Measurements from ENCODE around the gene PPP6R2.

DNA sequence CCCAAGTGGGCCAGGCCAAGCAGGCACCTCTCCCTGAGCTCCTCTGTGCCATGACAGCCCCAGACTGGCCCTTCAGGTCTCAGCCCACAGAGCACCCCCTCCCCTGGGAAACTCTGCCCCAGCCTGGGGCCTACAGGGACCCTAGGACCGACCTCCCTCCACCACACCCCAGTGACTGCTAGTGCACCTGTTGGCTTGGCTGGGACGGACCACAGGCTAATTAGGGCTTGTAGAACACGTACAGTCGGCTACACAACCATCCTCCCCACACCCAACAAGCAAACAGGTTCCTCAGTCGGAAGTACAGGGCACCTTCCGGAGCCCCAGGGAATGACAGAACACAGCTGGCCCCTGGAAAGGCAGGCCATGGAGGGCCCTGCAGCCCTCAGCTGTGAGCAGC lies 127.4 kb downstream of the PPP6R2 start:
- TF ChIP-seq, protein P1, sequence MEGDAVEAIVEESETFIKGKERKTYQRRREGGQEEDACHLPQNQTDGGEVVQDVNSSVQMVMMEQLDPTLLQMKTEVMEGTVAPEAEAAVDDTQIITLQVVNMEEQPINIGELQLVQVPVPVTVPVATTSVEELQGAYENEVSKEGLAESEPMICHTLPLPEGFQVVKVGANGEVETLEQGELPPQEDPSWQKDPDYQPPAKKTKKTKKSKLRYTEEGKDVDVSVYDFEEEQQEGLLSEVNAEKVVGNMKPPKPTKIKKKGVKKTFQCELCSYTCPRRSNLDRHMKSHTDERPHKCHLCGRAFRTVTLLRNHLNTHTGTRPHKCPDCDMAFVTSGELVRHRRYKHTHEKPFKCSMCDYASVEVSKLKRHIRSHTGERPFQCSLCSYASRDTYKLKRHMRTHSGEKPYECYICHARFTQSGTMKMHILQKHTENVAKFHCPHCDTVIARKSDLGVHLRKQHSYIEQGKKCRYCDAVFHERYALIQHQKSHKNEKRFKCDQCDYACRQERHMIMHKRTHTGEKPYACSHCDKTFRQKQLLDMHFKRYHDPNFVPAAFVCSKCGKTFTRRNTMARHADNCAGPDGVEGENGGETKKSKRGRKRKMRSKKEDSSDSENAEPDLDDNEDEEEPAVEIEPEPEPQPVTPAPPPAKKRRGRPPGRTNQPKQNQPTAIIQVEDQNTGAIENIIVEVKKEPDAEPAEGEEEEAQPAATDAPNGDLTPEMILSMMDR (IDR thresholded peaks at IDR 0.05), result no peak
- TF ChIP-seq POLR2AphosphoS5 (IDR thresholded peaks at IDR 0.05), result no peak
